ENCODE data around the gene GATA6. TPM values are rescaled to one million over a fixed set of nuclear protein-coding genes. Genes with fewer than 3 reads are reported as not detected.
"Not testable (repeated sequence)": the region's sequence is repeated elsewhere in the genome, so short reads cannot be mapped to it uniquely, and the experiment has no call there.

The GATA6 gene
- total RNA-seq, 3 donors from 2014 or later = 0.08 to 0.21 (median 0.14) TPM

- not testable (repeated sequence) for H3K27me3 Mint-ChIP-seq (ENCODE audit: low read depth); H3K36me3 Mint-ChIP-seq (ENCODE audit: insufficient read depth); DNase-seq; ATAC-seq; H3K9me3 Mint-ChIP-seq; H3K4me3 Mint-ChIP-seq; H3K4me1 Mint-ChIP-seq (ENCODE audit: low read depth)
These were observed 51.2 kb downstream of the GATA6 start for GRCh38 chr18:22220585-22220984.

- Mint-ChIP-seq H3K4me1 (ENCODE audit: low read depth) (peaks cover 8% of the 10 kb centered on the region), H3K27me3 (ENCODE audit: low read depth) (peaks cover 3% of the 10 kb centered on the region), H3K9me3 (no peaks in the 10 kb centered on the region), H3K36me3 (ENCODE audit: insufficient read depth) (no peaks in the 10 kb centered on the region), H3K4me3 (no peak overlapping the region)
- no peak for DNase-seq
- ATAC-seq = no peak
These were observed 52.0 kb downstream of the GATA6 start for GRCh38 chr18:22221350-22221749.

GRCh38 chr18:22223254-22223964, 54.0 kb downstream of the GATA6 start:
- DNase-seq (no peak), ATAC-seq (peak in 1 of 2 donors; percentile 46)
- H3K4me3 Mint-ChIP-seq = no peak overlapping the region
- H3K27me3 Mint-ChIP-seq (ENCODE audit: low read depth) = no peaks in the 10 kb centered on the region
- H3K36me3 Mint-ChIP-seq (ENCODE audit: insufficient read depth) = no peaks in the 10 kb centered on the region
- H3K4me1 Mint-ChIP-seq (ENCODE audit: low read depth) = peaks cover 8% of the 10 kb centered on the region
- H3K9me3 Mint-ChIP-seq = no peaks in the 10 kb centered on the region

GRCh38 chr18:22223965-22224322, 54.6 kb downstream of the GATA6 start:
- Mint-ChIP-seq H3K9me3 (no peaks in the 10 kb centered on the region), H3K36me3 (ENCODE audit: insufficient read depth) (no peaks in the 10 kb centered on the region), H3K4me3 (no peak overlapping the region), H3K27me3 (ENCODE audit: low read depth) (no peaks in the 10 kb centered on the region), H3K4me1 (ENCODE audit: low read depth) (peaks cover 8% of the 10 kb centered on the region)
- DNase-seq (no peak), ATAC-seq (no peak)

GRCh38 chr18:22224339-22224738, 55.0 kb downstream of the GATA6 start:
- DNase-seq (no peak), ATAC-seq (no peak)
- H3K4me3 Mint-ChIP-seq = no peak overlapping the region
- H3K4me1 Mint-ChIP-seq (ENCODE audit: low read depth) = peaks cover 8% of the 10 kb centered on the region
- no peaks in the 10 kb centered on the region for H3K36me3 Mint-ChIP-seq (ENCODE audit: insufficient read depth)
- no peaks in the 10 kb centered on the region for H3K27me3 Mint-ChIP-seq (ENCODE audit: low read depth)
- H3K9me3 Mint-ChIP-seq = no peaks in the 10 kb centered on the region

GRCh38 chr18:22226801-22227200, 57.4 kb downstream of the GATA6 start:
- no peaks in the 10 kb centered on the region for H3K36me3 Mint-ChIP-seq (ENCODE audit: insufficient read depth)
- H3K4me1 Mint-ChIP-seq (ENCODE audit: low read depth) = no peaks in the 10 kb centered on the region
- no peak for DNase-seq
- no peaks in the 10 kb centered on the region for H3K27me3 Mint-ChIP-seq (ENCODE audit: low read depth)
- no peak for ATAC-seq
- no peak overlapping the region for H3K4me3 Mint-ChIP-seq
- H3K9me3 Mint-ChIP-seq = no peaks in the 10 kb centered on the region

- Mint-ChIP-seq H3K27me3 (ENCODE audit: low read depth) (no peaks in the 10 kb centered on the region), H3K4me1 (ENCODE audit: low read depth) (no peaks in the 10 kb centered on the region), H3K36me3 (ENCODE audit: insufficient read depth) (no peaks in the 10 kb centered on the region), H3K9me3 (no peaks in the 10 kb centered on the region), H3K4me3 (no peak overlapping the region)
- ATAC-seq = no peak
- DNase-seq = no peak
These were observed 59.6 kb downstream of the GATA6 start for GRCh38 chr18:22228976-22229375.

- Mint-ChIP-seq H3K9me3 (peaks cover 3% of the 10 kb centered on the region), H3K4me3 (no peak overlapping the region), H3K36me3 (ENCODE audit: insufficient read depth) (no peaks in the 10 kb centered on the region), H3K4me1 (ENCODE audit: low read depth) (no peaks in the 10 kb centered on the region), H3K27me3 (ENCODE audit: low read depth) (no peaks in the 10 kb centered on the region)
- DNase-seq (no peak), ATAC-seq (no peak)
These were observed 60.2 kb downstream of the GATA6 start for GRCh38 chr18:22229456-22230124.

- H3K27me3 Mint-ChIP-seq (ENCODE audit: low read depth) = no peaks in the 10 kb centered on the region
- no peak overlapping the region for H3K4me3 Mint-ChIP-seq
- H3K4me1 Mint-ChIP-seq (ENCODE audit: low read depth) = no peaks in the 10 kb centered on the region
- no peak for DNase-seq
- ATAC-seq = no peak
- peaks cover 3% of the 10 kb centered on the region for H3K9me3 Mint-ChIP-seq
- no peaks in the 10 kb centered on the region for H3K36me3 Mint-ChIP-seq (ENCODE audit: insufficient read depth)
These were observed 61.1 kb downstream of the GATA6 start for GRCh38 chr18:22230471-22230945.

- no peaks in the 10 kb centered on the region for H3K36me3 Mint-ChIP-seq (ENCODE audit: insufficient read depth)
- ATAC-seq (no peak), DNase-seq (no peak)
- no peak overlapping the region for H3K4me3 Mint-ChIP-seq
- H3K27me3 Mint-ChIP-seq (ENCODE audit: low read depth) = no peaks in the 10 kb centered on the region
- H3K9me3 Mint-ChIP-seq = peaks cover 3% of the 10 kb centered on the region
- peaks cover 3% of the 10 kb centered on the region for H3K4me1 Mint-ChIP-seq (ENCODE audit: low read depth)
These were observed 63.9 kb downstream of the GATA6 start for GRCh38 chr18:22233266-22233665.

- Mint-ChIP-seq H3K27me3 (ENCODE audit: low read depth) (no peaks in the 10 kb centered on the region), H3K4me3 (no peak overlapping the region), H3K36me3 (ENCODE audit: insufficient read depth) (no peaks in the 10 kb centered on the region), H3K4me1 (ENCODE audit: low read depth) (peaks cover 3% of the 10 kb centered on the region), H3K9me3 (peaks cover 3% of the 10 kb centered on the region)
- DNase-seq = no peak
- no peak for ATAC-seq
These were observed 68.6 kb downstream of the GATA6 start for GRCh38 chr18:22238036-22238435.

- Mint-ChIP-seq H3K4me1 (ENCODE audit: low read depth) (peaks cover 3% of the 10 kb centered on the region), H3K4me3 (no peak overlapping the region), H3K9me3 (peaks cover 3% of the 10 kb centered on the region), H3K27me3 (ENCODE audit: low read depth) (no peaks in the 10 kb centered on the region), H3K36me3 (ENCODE audit: insufficient read depth) (no peaks in the 10 kb centered on the region)
- no peak for DNase-seq
- ATAC-seq = no peak
These were observed 69.3 kb downstream of the GATA6 start for GRCh38 chr18:22238681-22239080.

- no peaks in the 10 kb centered on the region for H3K36me3 Mint-ChIP-seq (ENCODE audit: insufficient read depth)
- no peaks in the 10 kb centered on the region for H3K27me3 Mint-ChIP-seq (ENCODE audit: low read depth)
- no peak for ATAC-seq
- H3K4me3 Mint-ChIP-seq = no peak overlapping the region
- peaks cover 3% of the 10 kb centered on the region for H3K4me1 Mint-ChIP-seq (ENCODE audit: low read depth)
- H3K9me3 Mint-ChIP-seq = no peaks in the 10 kb centered on the region
- DNase-seq = no peak
These were observed 72.6 kb downstream of the GATA6 start for GRCh38 chr18:22241921-22242361.

- Mint-ChIP-seq H3K4me1 (ENCODE audit: low read depth) (no peaks in the 10 kb centered on the region), H3K27me3 (ENCODE audit: low read depth) (peaks cover 2% of the 10 kb centered on the region), H3K9me3 (peaks cover 3% of the 10 kb centered on the region), H3K4me3 (no peak overlapping the region), H3K36me3 (ENCODE audit: insufficient read depth) (no peaks in the 10 kb centered on the region)
- DNase-seq (no peak), ATAC-seq (no peak)
These were observed 74.1 kb downstream of the GATA6 start for GRCh38 chr18:22243513-22243912.

- Mint-ChIP-seq H3K36me3 (ENCODE audit: insufficient read depth) (no peaks in the 10 kb centered on the region), H3K27me3 (ENCODE audit: low read depth) (peaks cover 4% of the 10 kb centered on the region), H3K9me3 (peaks cover 3% of the 10 kb centered on the region), H3K4me1 (ENCODE audit: low read depth) (peaks cover 3% of the 10 kb centered on the region), H3K4me3 (no peak overlapping the region)
- ATAC-seq (no peak), DNase-seq (no peak)
These were observed 80.6 kb downstream of the GATA6 start for GRCh38 chr18:22250026-22250425.
